Fibroblast of lung (primary cell): Measurements from ENCODE around the gene SGK1.

Experiments used
- EZH2 ChIP-seq: IDR thresholded peaks from 2 replicates; pipeline ENCODE4 v1.5.1; 2012; ENCODE audit warnings: low read length, control low read depth, mild to moderate bottlenecking; ENCODE audit errors: missing control alignments
- TF ChIP-seq, protein P1 (sequence below), 2 donors: IDR thresholded peaks in 1 of 2; conservative IDR thresholded peaks in 1 of 2; 1 replicate in 1 of 2; 2 replicates in 1 of 2; pipeline ENCODE4 v1.5.1; 2011 to 2012; ENCODE audit warnings: low read length in 2 of 2, control low read depth in 1 of 2, inconsistent platforms in 1 of 2, low read depth in 1 of 2, mild to moderate bottlenecking in 1 of 2

DNA sequence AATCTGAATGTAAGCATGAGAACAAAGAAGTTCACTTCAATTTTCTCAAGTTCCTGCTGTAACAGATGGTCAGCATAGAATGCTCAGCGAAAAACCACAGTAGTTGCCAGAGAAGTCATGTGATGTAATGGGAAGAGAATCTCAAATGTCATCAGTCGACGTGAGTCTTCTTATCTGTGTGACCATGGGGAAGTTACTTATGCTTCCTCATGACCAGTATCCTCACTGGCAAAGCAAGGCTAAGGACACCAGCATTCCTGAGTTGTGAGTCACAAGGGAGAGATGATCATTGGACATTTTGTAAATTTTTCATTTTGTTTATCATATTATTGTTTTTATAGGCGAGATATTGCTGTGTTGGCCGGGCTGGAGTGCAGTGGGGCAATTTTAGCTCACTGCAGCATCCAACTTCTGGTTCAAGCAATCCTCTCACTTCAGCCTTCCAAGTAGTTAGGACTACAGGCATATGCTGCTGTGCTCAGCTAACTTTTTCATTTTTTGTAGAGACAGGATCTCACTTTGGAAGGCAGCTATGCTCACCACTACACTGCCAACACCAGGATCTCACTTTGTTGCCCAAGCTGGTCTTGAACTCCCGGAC, 21.9 kb downstream of the SGK1 start:
- TF ChIP-seq, protein P1, sequence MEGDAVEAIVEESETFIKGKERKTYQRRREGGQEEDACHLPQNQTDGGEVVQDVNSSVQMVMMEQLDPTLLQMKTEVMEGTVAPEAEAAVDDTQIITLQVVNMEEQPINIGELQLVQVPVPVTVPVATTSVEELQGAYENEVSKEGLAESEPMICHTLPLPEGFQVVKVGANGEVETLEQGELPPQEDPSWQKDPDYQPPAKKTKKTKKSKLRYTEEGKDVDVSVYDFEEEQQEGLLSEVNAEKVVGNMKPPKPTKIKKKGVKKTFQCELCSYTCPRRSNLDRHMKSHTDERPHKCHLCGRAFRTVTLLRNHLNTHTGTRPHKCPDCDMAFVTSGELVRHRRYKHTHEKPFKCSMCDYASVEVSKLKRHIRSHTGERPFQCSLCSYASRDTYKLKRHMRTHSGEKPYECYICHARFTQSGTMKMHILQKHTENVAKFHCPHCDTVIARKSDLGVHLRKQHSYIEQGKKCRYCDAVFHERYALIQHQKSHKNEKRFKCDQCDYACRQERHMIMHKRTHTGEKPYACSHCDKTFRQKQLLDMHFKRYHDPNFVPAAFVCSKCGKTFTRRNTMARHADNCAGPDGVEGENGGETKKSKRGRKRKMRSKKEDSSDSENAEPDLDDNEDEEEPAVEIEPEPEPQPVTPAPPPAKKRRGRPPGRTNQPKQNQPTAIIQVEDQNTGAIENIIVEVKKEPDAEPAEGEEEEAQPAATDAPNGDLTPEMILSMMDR (conservative IDR thresholded peaks at IDR 0.05 in 1 of 2, IDR thresholded peaks at IDR 0.05 in 1 of 2; ENCODE audit: low read depth in 1 of 2, low read length in 2 of 2) = no peak
- no peak for TF ChIP-seq EZH2
